GM19035 (cell line): ENCODE data around the gene CD99L2.
"Not testable (repeated sequence)": the region's sequence is repeated elsewhere in the genome, so short reads cannot be mapped to it uniquely, and the experiment has no call there.

Source experiments
- ATAC-seq: cut with Tn5 transposase; IDR thresholded peaks from one replicate; pipeline ENCODE4 v1.9.1; 2021; ENCODE audit not compliant: unreplicated experiment

Gene CD99L2

DNA sequence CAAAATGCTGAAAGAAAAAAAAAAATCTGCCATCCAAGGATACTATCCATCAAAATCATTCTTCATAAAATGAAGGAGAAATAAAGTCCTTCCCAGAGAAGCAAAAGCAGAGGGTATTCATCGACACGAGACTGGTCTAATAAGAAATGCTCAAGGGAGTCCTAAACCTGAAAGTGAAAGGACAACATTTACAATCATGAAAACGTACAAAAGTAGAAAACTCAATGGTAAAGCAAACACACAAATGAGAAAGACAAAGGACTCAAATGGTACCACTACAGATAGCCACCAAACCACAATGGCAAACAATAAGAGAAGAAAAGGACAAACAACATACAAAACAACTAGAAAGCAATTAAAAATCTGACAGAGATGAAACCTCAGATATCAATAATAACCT, 41.0 kb downstream of the CD99L2 start:
- ATAC-seq, result no peak

GRCh38 chrX:150856785-150857184, 41.7 kb downstream of the CD99L2 start:
- ATAC-seq, result no peak

DNA sequence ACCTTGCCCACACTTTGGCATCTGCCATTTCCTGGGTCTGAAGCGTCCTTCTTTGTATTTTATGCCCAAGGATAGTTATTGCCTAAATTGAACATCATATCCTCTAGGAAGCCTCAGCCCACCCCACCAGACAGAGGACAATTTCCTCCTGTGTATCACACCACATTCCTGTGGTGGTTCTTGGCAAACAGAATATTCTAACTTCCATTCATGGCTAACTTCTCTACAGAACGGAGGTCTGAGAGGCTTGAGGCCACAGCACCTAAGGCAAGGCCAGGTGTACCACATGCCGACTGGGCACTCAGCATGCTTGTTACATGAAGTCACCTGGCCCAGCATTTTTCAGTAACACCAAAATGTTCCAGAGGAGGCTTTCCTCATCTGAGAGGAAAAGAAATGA, 42.4 kb downstream of the CD99L2 start:
- ATAC-seq, result no peak

DNA sequence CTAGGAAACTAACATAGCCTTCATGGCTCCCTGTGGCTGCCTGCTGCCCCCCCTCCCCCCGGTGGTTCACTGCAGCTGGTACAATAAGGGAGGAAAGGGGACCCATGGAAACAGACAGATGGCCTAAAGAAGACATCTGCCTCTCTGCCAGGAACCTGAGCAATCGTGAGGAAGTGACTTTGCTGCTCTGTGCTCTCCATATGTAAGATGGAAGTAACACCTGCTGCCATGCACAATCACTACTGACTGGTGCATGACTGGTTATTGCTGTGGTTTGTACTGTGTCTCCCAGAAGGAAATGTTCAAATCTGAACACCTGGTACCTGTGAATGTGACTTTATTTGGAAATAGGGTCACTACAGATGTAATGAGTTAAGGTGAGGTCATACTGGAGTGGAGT, 43.6 kb downstream of the CD99L2 start:
- ATAC-seq, result no peak

DNA sequence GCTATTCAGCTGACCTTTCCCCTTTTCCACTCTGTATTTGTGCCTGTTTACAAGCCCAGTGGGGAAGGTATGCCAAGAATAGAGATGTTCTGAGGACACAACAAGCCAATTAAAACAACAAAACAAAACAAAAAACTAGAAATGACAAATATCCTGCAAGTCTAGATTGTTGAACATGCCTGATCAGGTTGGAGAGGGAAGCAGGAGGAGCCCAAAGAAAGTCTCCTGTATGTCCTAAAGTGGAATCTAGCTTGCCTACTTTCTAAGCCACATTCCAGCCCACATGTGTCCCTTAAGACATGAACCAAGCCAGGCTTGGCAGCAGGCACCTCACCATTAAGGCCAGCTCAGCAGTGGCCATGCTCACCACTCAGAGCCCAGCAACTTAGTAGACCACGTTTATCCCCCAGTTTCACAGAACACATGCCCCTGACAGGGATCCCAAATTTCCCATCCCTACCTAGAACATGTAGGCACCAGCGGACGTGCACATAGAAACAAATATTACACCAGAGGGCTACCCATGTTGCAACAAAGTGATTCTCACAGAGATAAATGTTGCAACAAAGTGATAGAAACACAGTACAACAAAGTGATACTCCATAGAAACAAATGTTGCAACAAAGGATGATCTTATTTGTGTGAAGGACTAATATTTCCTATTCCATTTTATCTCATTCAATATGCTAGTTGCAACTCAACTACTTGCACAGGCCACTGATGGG, 48.3 kb downstream of the CD99L2 start:
- no peak for ATAC-seq

- no peak for ATAC-seq
Measured at GRCh38 chrX:150849486-150849885, 49.0 kb downstream of the CD99L2 start.

DNA sequence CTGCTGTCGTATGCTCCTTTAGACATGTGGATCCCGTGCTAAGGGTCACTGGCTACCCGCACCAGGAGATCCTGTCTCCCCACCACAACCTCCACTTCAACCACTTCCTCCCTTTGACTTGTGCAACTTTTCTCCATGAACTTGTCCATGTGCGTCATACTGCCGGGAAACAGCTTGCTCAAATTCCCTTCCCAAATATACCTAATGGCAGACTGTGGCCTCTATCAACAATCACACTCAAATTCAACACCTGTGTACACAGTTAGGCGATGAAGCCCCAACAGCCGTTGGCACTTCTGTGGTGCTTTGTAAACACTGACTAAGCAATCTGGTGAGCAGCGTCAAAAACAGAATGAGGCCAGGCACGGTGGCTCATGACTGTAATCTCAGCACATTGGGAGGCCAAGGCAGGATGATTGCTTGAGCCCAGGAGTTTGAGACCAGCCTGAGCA, 49.5 kb downstream of the CD99L2 start:
- ATAC-seq, result no peak

DNA sequence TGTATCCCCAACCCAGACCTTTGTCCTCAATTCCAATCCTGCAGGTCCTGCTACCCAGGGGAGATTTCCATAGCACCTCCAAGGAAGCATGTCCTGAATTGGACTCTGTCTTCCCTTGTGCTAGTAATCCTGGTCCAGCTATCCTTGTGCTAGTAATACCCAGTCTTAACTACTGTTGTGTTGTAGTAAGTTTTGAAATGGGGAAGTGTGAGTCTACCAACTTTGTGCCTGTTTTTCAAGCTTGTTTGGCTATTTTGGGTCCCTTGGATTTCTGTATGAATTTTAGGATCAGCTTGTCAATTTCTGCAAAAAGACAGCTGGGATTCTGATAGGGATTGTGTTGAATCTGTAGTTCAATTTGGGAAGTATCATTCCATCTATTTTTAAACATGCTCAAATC, 51.4 kb downstream of the CD99L2 start:
- no peak for ATAC-seq

GRCh38 chrX:150846130-150846529, 52.3 kb downstream of the CD99L2 start:
- no peak for ATAC-seq

DNA sequence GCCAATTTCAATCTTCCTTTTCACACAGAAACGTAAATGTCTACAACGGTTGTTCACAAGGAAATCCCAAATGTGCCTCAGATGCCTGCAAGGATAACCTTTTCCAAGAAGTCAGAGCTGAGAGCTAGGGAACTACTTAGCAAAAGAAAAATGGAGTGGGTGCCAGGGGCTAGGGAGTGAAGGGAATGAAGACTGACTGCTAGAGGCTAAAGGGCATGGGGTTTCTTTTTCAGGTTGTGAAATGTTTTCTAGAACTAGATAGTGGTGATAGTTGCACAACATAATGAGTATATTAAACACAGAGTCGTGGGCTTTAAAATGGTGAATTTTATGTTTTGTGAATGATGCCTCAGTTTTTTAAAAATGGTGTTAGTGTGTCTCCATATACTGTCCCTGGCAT, 53.4 kb downstream of the CD99L2 start:
- no peak for ATAC-seq

DNA sequence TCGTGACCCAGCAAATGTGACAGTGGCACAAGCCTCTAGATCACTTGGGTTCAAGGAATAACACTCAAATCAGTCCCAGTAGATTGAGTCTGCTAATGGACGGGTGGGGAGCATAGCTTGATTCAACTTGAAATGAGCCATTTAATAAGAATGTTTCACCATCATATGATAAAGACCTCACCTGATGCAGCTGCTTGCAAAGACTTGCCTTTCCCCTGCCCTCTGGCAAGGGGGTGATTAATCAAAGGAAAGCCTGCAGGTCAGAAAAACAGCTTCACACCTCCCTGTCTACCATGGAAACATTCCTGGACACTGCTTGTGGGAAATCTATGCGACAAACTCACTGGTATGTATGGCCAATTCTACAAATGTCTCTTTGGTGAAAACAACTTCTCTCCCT, 54.5 kb downstream of the CD99L2 start:
- no peak for ATAC-seq

DNA sequence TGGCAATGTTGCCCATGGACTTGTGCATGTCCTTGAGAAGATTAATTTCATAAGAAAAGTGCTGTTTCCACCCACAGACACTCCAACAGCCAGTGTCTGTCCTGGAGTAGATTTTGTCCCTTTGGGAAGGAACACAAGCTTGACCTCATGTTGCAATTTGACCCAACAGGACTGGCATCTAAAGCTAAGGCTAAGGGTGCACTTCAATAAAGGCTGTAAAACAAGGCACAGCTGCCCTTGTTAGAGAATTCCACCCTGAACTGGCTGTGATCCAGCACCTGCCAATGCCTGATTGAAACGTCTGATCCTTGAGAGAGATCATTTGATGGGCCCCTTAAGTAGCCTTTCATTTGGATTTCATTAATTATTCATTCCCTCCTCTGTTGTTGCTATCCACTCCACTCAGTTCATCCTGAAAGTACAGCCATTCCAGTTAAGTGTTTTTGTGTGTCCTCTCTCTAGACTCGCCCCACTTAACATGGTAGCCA, 56.2 kb downstream of the CD99L2 start:
- no peak for ATAC-seq

GRCh38 chrX:150841456-150842197, 56.8 kb downstream of the CD99L2 start:
- ATAC-seq, result no peak

DNA sequence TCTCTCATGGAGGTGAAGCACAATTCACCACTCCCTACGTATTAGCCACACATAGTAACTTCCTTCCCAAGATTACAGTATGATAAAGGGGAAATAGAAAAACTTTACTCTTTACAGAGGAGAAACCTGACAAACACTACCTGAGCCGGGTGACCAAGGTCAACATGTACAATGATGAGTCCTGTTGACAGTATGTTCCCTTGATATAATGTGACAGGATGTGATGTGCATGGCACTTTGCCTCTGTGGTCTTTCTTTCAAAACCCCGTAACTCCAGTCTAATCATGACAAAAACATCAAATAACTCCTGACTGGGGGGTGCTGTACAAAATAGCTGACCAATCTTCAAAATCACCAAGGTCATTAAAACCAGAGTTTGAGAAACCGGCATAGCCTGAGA, 60.6 kb downstream of the CD99L2 start:
- ATAC-seq, result no peak

GRCh38 chrX:150834695-150835094, 63.8 kb downstream of the CD99L2 start:
- no peak for ATAC-seq

GRCh38 chrX:150833454-150834056, 64.9 kb downstream of the CD99L2 start:
- ATAC-seq, result no peak

DNA sequence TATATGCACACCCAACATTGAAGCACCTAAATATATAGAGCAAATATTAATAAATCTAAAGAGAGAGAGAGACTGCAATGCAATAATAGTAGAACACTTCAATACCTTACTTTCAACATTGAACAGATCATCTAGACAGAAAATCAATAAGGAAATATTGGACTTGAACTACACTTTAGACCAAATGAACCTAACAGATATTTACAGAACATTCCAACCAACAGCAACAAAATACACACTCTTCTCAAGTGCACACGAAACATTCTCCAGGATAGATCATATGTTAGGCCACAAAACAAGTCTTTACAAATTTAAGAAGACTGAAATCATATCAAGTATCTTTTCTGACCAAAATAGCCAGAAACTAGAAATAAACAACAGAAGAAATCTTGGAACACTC, 66.6 kb downstream of the CD99L2 start:
- no peak for ATAC-seq

DNA sequence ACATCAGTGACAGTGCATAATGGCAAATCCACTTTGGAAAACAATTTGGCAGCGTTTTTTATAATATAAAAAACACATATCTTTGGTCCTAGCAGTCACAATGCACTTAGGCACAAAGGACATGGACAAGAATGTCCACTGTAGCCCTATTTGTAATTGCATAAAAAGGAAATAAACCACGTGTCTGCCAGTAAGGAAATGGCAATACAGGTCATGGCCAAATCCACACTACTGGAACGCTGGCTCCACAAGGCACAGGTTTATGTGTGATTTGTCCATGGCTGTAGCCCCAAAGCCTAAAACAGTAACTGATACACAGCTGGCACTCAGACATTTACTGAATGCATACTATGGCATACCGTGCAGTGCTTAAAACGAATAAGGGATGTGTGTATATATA, 69.7 kb downstream of the CD99L2 start:
- ATAC-seq, result no peak

DNA sequence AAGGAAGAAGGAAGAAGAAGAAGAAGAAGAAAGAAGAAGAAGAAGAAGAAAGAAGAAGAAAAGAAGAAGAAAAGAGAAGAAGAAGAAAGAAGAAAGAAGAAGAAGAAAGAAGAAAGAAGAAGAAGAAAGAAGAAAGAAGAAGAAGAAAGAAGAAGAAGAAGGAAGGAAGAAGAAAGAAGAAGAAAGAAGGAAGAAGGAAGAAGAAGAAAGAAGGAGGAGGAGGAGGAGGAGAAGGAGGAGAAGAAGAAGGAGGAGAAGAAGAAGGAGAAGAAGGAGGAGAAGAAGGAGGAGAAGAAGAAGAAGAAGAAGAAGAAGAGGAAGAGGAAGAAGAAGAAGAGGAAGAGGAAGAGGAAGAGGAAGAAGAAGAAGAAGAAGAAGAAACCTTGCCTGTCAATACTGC, 74.1 kb downstream of the CD99L2 start:
- not testable (repeated sequence) for ATAC-seq

- ATAC-seq, result not testable (repeated sequence)
Measured at GRCh38 chrX:150823826-150824225, 74.6 kb downstream of the CD99L2 start.

GRCh38 chrX:150821971-150822370, 76.5 kb downstream of the CD99L2 start:
- no peak for ATAC-seq

- ATAC-seq, result no peak
Measured at GRCh38 chrX:150813922-150814321, 84.5 kb downstream of the CD99L2 start.
